Mesothelial cell of epicardium (in vitro differentiated cells): ENCODE data around the gene LHFPL3. TPM values are rescaled to one million over a fixed set of nuclear protein-coding genes. Genes with fewer than 3 reads are reported as not detected.

Experiments used
- DNase-seq, 2 experiments: peaks; one replicate each; pipeline ENCODE4 v3.0.0; 2021; ENCODE audit warnings: low spot score in 2 of 2; ENCODE audit not compliant: unreplicated experiment in 2 of 2
- H3K27ac Mint-ChIP-seq: 2 replicates; pipeline ENCODE4 v1.8.0; 2021; ENCODE audit warnings: mixed read lengths
- H3K27me3 Mint-ChIP-seq: 2 replicates; pipeline ENCODE4 v1.8.0; 2021; ENCODE audit warnings: low read depth, mixed read lengths
- H3K36me3 Mint-ChIP-seq: 2 replicates; pipeline ENCODE4 v1.8.0; 2021; ENCODE audit warnings: mixed read lengths
- H3K4me1 Mint-ChIP-seq: 2 replicates; pipeline ENCODE4 v1.8.0; 2021; ENCODE audit warnings: mixed read lengths
- H3K4me3 Mint-ChIP-seq: 2 replicates; pipeline ENCODE4 v1.8.0; 2021; ENCODE audit warnings: mild to moderate bottlenecking, moderate library complexity, mixed read lengths
- H3K9me3 Mint-ChIP-seq: 2 replicates; pipeline ENCODE4 v1.8.0; 2021; ENCODE audit warnings: mixed read lengths
- total RNA-seq: library from RNA; stranded (reverse); gene quantifications from 3 replicates; pipeline ENCODE4 v1.2.1, GENCODE V29; 2021
- TF ChIP-seq, protein P1 (sequence below): fragments of 200-600 bp; sonication (generic); IDR thresholded peaks from one replicate; pipeline ENCODE4 v1.5.0; 2021; ENCODE audit warnings: antibody characterized with exemption; ENCODE audit not compliant: unreplicated experiment

Gene LHFPL3
- total RNA-seq, 1 donor from 2014 or later = not detected

DNA sequence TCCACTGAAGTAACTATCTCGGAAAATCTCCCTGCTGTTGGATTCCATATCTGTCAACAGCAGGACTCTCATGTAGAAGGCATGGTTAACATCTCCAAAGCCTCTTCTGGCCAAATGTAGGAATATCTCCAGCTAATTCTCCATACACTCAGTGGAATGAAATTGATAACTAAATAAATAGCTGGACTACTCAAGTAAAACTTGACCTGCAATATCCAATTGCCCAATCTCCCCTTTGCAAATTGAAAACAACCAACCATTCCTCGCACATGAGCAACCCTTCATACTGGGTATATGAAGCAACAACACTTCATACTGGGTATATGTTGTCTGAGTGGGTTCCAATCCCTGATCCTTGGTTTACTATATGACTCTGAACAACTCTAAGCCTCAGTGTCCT lies 580.2 kb downstream of the LHFPL3 start:
- TF ChIP-seq, protein P1, sequence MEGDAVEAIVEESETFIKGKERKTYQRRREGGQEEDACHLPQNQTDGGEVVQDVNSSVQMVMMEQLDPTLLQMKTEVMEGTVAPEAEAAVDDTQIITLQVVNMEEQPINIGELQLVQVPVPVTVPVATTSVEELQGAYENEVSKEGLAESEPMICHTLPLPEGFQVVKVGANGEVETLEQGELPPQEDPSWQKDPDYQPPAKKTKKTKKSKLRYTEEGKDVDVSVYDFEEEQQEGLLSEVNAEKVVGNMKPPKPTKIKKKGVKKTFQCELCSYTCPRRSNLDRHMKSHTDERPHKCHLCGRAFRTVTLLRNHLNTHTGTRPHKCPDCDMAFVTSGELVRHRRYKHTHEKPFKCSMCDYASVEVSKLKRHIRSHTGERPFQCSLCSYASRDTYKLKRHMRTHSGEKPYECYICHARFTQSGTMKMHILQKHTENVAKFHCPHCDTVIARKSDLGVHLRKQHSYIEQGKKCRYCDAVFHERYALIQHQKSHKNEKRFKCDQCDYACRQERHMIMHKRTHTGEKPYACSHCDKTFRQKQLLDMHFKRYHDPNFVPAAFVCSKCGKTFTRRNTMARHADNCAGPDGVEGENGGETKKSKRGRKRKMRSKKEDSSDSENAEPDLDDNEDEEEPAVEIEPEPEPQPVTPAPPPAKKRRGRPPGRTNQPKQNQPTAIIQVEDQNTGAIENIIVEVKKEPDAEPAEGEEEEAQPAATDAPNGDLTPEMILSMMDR = no peak
- Mint-ChIP-seq H3K27ac (no peak overlapping the region), H3K9me3 (no peaks in the 10 kb centered on the region), H3K36me3 (no peaks in the 10 kb centered on the region), H3K4me3 (no peak overlapping the region), H3K27me3 (peaks cover 19% of the 10 kb centered on the region), H3K4me1 (no peaks in the 10 kb centered on the region)
- no peak for DNase-seq

DNA sequence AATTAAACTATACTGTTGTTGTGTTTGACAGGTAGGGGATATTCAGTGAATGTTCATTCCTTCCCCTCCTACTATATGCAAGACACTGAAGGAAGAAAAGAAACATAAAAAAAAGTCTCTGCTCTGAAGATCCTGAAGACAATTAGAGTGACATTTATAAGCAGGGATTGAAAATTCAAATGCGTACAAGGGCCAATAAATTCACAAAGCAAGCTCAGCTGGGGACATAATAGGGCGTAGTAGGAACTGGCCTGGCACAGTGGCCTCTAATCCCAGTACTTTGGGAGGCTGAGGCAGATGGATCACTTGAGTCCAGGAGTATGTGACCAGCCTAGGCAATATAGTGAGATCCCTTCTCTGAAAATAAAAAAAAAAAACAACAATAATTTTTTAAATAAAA lies 580.7 kb downstream of the LHFPL3 start:
- H3K9me3 Mint-ChIP-seq = no peaks in the 10 kb centered on the region
- no peaks in the 10 kb centered on the region for H3K4me1 Mint-ChIP-seq
- H3K27me3 Mint-ChIP-seq = peaks cover 20% of the 10 kb centered on the region
- DNase-seq = no peak
- no peak overlapping the region for H3K27ac Mint-ChIP-seq
- H3K36me3 Mint-ChIP-seq = no peaks in the 10 kb centered on the region
- no peak overlapping the region for H3K4me3 Mint-ChIP-seq
- TF ChIP-seq, protein P1 = no peak

DNA sequence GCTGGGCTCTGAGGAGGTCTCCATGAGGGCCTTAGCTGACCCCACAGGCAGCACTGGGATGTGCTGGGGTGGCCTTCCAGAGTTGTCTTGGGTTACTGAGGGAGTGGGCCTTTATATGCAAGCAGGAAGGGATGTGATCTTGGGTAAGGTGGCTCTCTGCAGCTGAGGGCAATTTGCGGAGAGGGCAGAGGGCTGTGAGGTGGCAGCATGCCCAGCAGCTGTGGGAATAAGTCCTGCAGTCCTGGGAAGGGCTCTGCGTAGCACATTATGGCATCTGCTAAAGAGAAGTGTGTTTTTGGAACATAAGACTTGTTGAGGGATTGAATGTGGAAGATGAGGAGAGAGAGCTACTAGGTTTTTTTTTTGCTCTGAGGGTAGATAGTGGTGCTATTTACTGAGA lies 586.0 kb downstream of the LHFPL3 start:
- no peak overlapping the region for H3K27ac Mint-ChIP-seq
- H3K36me3 Mint-ChIP-seq = no peaks in the 10 kb centered on the region
- TF ChIP-seq, protein P1 = no peak
- peaks cover 20% of the 10 kb centered on the region for H3K27me3 Mint-ChIP-seq
- no peaks in the 10 kb centered on the region for H3K9me3 Mint-ChIP-seq
- no peak for DNase-seq
- no peaks in the 10 kb centered on the region for H3K4me1 Mint-ChIP-seq
- H3K4me3 Mint-ChIP-seq = no peak overlapping the region

DNA sequence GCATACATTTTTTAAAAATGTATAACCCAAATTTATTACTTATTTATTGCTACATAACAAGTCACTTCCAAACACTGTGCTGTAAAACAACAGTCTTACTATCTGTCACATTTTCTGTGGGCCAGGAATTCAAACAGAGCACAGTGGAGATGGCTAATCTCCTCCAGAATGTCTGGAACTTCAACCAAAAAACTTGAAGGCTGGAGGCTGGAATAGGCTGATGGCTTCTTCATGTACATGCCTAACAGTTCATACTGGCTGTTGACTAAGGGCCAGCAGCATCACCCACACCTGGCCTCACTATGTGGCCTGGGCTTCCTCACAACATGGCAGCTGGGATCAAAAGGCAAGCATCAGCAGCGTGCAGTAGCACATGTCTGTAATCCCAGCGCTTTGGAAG lies 593.2 kb downstream of the LHFPL3 start:
- no peak overlapping the region for H3K27ac Mint-ChIP-seq
- peaks cover 5% of the 10 kb centered on the region for H3K4me1 Mint-ChIP-seq
- H3K9me3 Mint-ChIP-seq = no peaks in the 10 kb centered on the region
- DNase-seq = no peak
- H3K27me3 Mint-ChIP-seq = peaks cover 5% of the 10 kb centered on the region
- no peak overlapping the region for H3K4me3 Mint-ChIP-seq
- H3K36me3 Mint-ChIP-seq = no peaks in the 10 kb centered on the region
- TF ChIP-seq, protein P1 = no peak

DNA sequence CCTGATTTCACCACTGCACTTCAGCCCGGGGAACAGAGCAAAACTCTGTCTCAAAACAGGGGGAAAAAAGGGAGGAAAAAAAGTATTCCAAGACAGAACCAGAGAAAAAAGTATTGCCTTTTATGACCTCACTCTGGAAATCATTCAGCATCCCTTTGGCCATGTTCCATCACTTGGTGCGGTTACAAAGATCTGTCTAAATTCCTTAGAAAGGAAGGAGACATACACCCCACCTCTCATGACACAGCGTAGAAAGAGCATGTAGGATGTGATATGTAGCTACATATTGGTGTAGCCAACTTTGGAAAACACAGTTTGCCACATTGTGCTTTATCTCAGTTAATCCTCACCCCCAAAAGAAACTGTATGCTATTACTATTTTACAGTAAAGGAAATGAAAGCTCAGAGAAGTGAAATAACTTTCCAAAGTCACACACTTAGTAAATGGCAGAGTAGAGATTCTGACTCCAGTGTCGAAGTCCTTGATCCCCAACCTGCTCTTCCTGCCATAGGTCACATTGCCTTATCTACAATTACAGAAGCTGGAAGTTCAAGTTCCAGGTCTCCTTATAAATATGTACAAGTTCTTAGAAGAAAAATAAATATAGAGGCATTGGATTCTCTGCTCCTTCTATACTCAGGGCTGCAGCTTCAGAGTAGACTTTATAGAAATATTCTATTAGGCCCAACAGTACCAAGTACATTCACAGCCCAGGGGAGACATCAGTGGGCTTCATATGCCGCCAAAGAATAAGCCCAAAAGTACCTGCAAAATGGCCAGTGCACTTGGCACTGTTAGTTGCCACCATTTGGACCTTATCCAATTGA lies 594.0 kb downstream of the LHFPL3 start:
- peaks cover 5% of the 10 kb centered on the region for H3K27me3 Mint-ChIP-seq
- peaks cover 10% of the 10 kb centered on the region for H3K4me1 Mint-ChIP-seq
- no peaks in the 10 kb centered on the region for H3K9me3 Mint-ChIP-seq
- no peak overlapping the region for H3K4me3 Mint-ChIP-seq
- peak overlapping the region; percentile 12 for H3K27ac Mint-ChIP-seq
- no peaks in the 10 kb centered on the region for H3K36me3 Mint-ChIP-seq
- TF ChIP-seq, protein P1 = no peak
- DNase-seq = no peak
